Measurements from ENCODE around the gene MRPS11.

GRCh38 chr15:88428053-88428452, 39.5 kb upstream of the MRPS11 start:
- TF ChIP-seq CEBPB (IDR thresholded peaks at IDR 0.05; ENCODE audit: low read depth) = no peak
- TF ChIP-seq POLR2A (IDR thresholded peaks at IDR 0.05; ENCODE audit: borderline replicate concordance, extremely low read depth, insufficient read depth, insufficient read length) = no peak
- TF ChIP-seq SRF (IDR thresholded peaks at IDR 0.05; ENCODE audit: low read depth) = no peak
- no peak for TF ChIP-seq CBX3 (IDR thresholded peaks at IDR 0.05; ENCODE audit: low read depth)
- no peak for TF ChIP-seq MAX (IDR thresholded peaks at IDR 0.05)
- no peak for TF ChIP-seq YY1 (IDR thresholded peaks at IDR 0.05; ENCODE audit: extremely low read depth, insufficient replicate concordance, low read depth, low read length)
- TF ChIP-seq SP1 (IDR thresholded peaks at IDR 0.05; ENCODE audit: low read depth) = no peak
- no peak for TF ChIP-seq ZNF274 (IDR thresholded peaks at IDR 0.05; ENCODE audit: low read depth, low read length)
- no peak for TF ChIP-seq CTCF (IDR thresholded peaks at IDR 0.05 in 2 of 3, conservative IDR thresholded peaks at IDR 0.05 in 1 of 3; ENCODE audit: borderline replicate concordance in 1 of 3, insufficient read depth in 1 of 3, low read depth in 2 of 3, low read length in 2 of 3)

All from HCT116 (cell line).